Endothelial cell of umbilical vein (primary cell): Measurements from ENCODE around the gene TARM1. TPM values are rescaled to one million over a fixed set of nuclear protein-coding genes. Genes with fewer than 3 reads are reported as not detected.

Source experiments
- BruUV-seq: library from RNA; stranded (reverse); fragments of 400-500 nt; replicated peaks from 2 replicates; lab custom pipeline; 2021; lab: Mats Ljungman, UMichigan
- CTCF ChIA-PET: fragments of 300-600, 350-600 bp; sonication (Branson Sonifier 250); formaldehyde crosslinking; loops from one replicate; lab custom pipeline; 2021; ENCODE audit warnings: antibody characterized with exemption, inconsistent platforms; lab: Charles Lee
- POLR2A ChIA-PET: fragments of 300-600, 350-600 bp; sonication (Branson Sonifier 250); formaldehyde crosslinking; loops from one replicate; lab custom pipeline; 2021; ENCODE audit warnings: antibody characterized with exemption, inconsistent platforms; lab: Charles Lee
- DNase-seq: peaks from one replicate; pipeline ENCODE4 v3.0.0-alpha.2; 2011; ENCODE audit warnings: low read depth, low spot score
- FAIRE-seq: peaks from 2 replicates; lab custom pipeline; 2011; peaks lifted over from hg19 to GRCh38; lab: Jason Lieb, UNC
- H2AFZ ChIP-seq: 2 replicates; pipeline ENCODE4 v1.6.0; 2012; ENCODE audit warnings: low read depth, low read length, control low read depth, inconsistent platforms
- H3K27ac ChIP-seq: 2 replicates; pipeline ENCODE4 v1.5.1; 2011; ENCODE audit warnings: low read depth, mild to moderate bottlenecking, control low read depth, low read length, moderate library complexity; ENCODE audit not compliant: insufficient read depth
- H3K27me3 ChIP-seq, 2 experiments: 2 replicates each; pipeline versions ENCODE4 v1.6.0 to v1.6.1; 2011; ENCODE audit warnings: low read length in 2 of 2, mixed read lengths in 1 of 2; ENCODE audit not compliant: control insufficient read depth in 2 of 2, insufficient read depth in 2 of 2
- H3K36me3 ChIP-seq, 2 experiments: 2 replicates in 1 of 2; 3 replicates in 1 of 2; pipeline ENCODE4 v1.5.1; 2011; ENCODE audit warnings: low read length in 2 of 2, mild to moderate bottlenecking in 1 of 2, moderate library complexity in 1 of 2; ENCODE audit not compliant: control insufficient read depth in 2 of 2, insufficient read depth in 2 of 2; ENCODE audit errors: extremely low read depth in 1 of 2
- H3K4me1 ChIP-seq: 3 replicates; pipeline ENCODE4 v1.5.1; 2011; ENCODE audit warnings: mild to moderate bottlenecking, low read length; ENCODE audit not compliant: control insufficient read depth, insufficient read depth; ENCODE audit errors: extremely low read depth
- H3K4me2 ChIP-seq: 2 replicates; pipeline ENCODE4 v1.6.1; 2011; ENCODE audit warnings: low read length, control low read depth, mixed read lengths; ENCODE audit not compliant: insufficient read depth
- H3K4me3 ChIP-seq, 3 experiments: fragments of 200-600 bp in 1 of 3; sonication (generic), shearing (Covaris generic) in 1 of 3; replicated peaks in 1 of 3; 2 replicates each; pipeline ENCODE4 v1.5.1; 2011 to 2016; ENCODE audit warnings: control low read depth in 3 of 3, low read length in 3 of 3, mild to moderate bottlenecking in 2 of 3, inconsistent platforms in 1 of 3, low read depth in 1 of 3, moderate library complexity in 1 of 3; ENCODE audit not compliant: insufficient read depth in 1 of 3
- H3K79me2 ChIP-seq: 2 replicates; pipeline ENCODE4 v1.6.0; 2012; ENCODE audit warnings: low read length, inconsistent platforms; ENCODE audit not compliant: control insufficient read depth, insufficient read depth
- H3K9ac ChIP-seq: replicated peaks from 2 replicates; pipeline ENCODE3; 2011; ENCODE audit warnings: low read length, control low read depth; ENCODE audit not compliant: insufficient read depth; ENCODE audit errors: extremely low read depth
- H3K9me1 ChIP-seq: replicated peaks from 3 replicates; pipeline ENCODE4 v1.6.0; 2011; ENCODE audit warnings: mild to moderate bottlenecking, low read length; ENCODE audit not compliant: control insufficient read depth, insufficient read depth; ENCODE audit errors: extremely low read depth
- H3K9me3 ChIP-seq: replicated peaks from 2 replicates; pipeline ENCODE4 v1.5.1; 2012; ENCODE audit warnings: low read length, inconsistent platforms; ENCODE audit not compliant: control insufficient read depth, insufficient read depth
- H4K20me1 ChIP-seq: replicated peaks from 2 replicates; pipeline ENCODE3; 2011; ENCODE audit warnings: mild to moderate bottlenecking, low read length; ENCODE audit not compliant: control insufficient read depth, insufficient read depth; ENCODE audit errors: extremely low read depth
- CTCF ChIP-seq, 2 donors: IDR thresholded peaks; 1 replicate in 1 of 2; 2 replicates in 1 of 2; pipeline ENCODE4 v1.5.1; 2011; ENCODE audit warnings: low read length in 2 of 2, mild to moderate bottlenecking in 2 of 2, moderate library complexity in 2 of 2, control low read depth in 1 of 2, inconsistent platforms in 1 of 2, low read depth in 1 of 2; ENCODE audit not compliant: insufficient read depth in 1 of 2; ENCODE audit errors: extremely low read depth in 1 of 2
- EZH2 ChIP-seq: IDR thresholded peaks from 2 replicates; pipeline ENCODE4 v1.6.1; 2012; ENCODE audit warnings: borderline replicate concordance, low read depth, mild to moderate bottlenecking, moderate library complexity, low read length, inconsistent platforms; ENCODE audit not compliant: severe bottlenecking
- FOS ChIP-seq: IDR thresholded peaks from 2 replicates; pipeline ENCODE4 v1.6.1; 2011; ENCODE audit warnings: mild to moderate bottlenecking, low read length, moderate library complexity, borderline replicate concordance; ENCODE audit not compliant: insufficient read depth
- GATA2 ChIP-seq: IDR thresholded peaks from 2 replicates; pipeline ENCODE4 v1.7.0; 2011; ENCODE audit warnings: low read depth, mild to moderate bottlenecking, moderate library complexity, mixed read lengths, low read length; ENCODE audit not compliant: insufficient read length, insufficient read depth
- JUN ChIP-seq: IDR thresholded peaks from 2 replicates; pipeline ENCODE4 v1.6.1; 2011; ENCODE audit warnings: borderline replicate concordance, low read depth; ENCODE audit not compliant: insufficient read length, insufficient read depth
- MAX ChIP-seq: IDR thresholded peaks from 2 replicates; pipeline ENCODE4 v1.6.1; 2011; ENCODE audit not compliant: insufficient read depth, insufficient read length
- MYC ChIP-seq: IDR thresholded peaks from one replicate; pipeline ENCODE4 v1.6.1; 2011; ENCODE audit warnings: mild to moderate bottlenecking, low read depth, low read length
- POLR2A ChIP-seq: IDR thresholded peaks from 2 replicates; pipeline ENCODE4 v1.6.1; 2012; ENCODE audit warnings: low read depth, mild to moderate bottlenecking, control low read depth, low read length
- POLR2AphosphoS5 ChIP-seq: IDR thresholded peaks from 2 replicates; pipeline ENCODE4 v1.6.1; 2012; ENCODE audit warnings: low read depth, mild to moderate bottlenecking, control low read depth, low read length, moderate library complexity; ENCODE audit not compliant: insufficient read depth
- dilution Hi-C: fragments of 300-500 bp; cut with MboI; formaldehyde crosslinking; loops from one replicate; pipeline ENCODE4 v1.15.0; 2019; ENCODE audit warnings: low sequenced_read_pairs; ENCODE audit not compliant: extremely low pct_ligation_motif_present
- intact Hi-C: fragments of 100-400 bp; cut with micrococcal nuclease; formaldehyde crosslinking; loops from one replicate; pipeline ENCODE4 v1.10.0; 2022
- polyA plus RNA-seq, 4 experiments: library from polyadenylated mRNA; depleted of rRNA in 3 of 4; stranded (reverse) in 3 of 4; unstranded in 1 of 4; fragments of >200 nt; gene quantifications; 2 replicates each; pipeline versions ENCODE4 v1.2.1 to v1.2.3, GENCODE V29; 2011 to 2012; ENCODE audit warnings: missing spikeins in 1 of 4
- total RNA-seq: library from RNA; stranded (reverse); gene quantifications from 2 replicates; pipeline ENCODE4 v1.2.3, GENCODE V29; 2021

TARM1 gene
- total and polyA plus RNA-seq, 2 donors (not counting 3 experiments of a cell fraction or from before 2014, with no cell fraction given): not detected

- BruUV-seq: no TSS peak
- CTCF ChIA-PET: interaction anchor here (0.7 to 1.4 kb wide), 18 partner anchors 8 to 240 kb away, joined by 3 to 54 read pairs (median 4); no protein-coding TSS in a partner anchor
- no peak overlapping the region for H3K27ac ChIP-seq
- intact Hi-C loops (loop anchor here (1.0 to 10.0 kb wide), 5 partner anchors 189 to 836 kb away; partner anchors contain the start of gene ZNF665), dilution Hi-C loops (no loop called here)
- H3K4me3 ChIP-seq: no peak overlapping the region
- H3K27me3 ChIP-seq: no peaks in the 10 kb centered on the region
- FAIRE-seq (no peak), DNase-seq (peak; percentile 29)
- no peaks in the 10 kb centered on the region for H3K36me3 ChIP-seq
- peak; percentile 29 for TF ChIP-seq MAX
- no peak for TF ChIP-seq JUN
- TF ChIP-seq MYC: no peak
- peak; percentile 34 to 53 for TF ChIP-seq CTCF (IDR thresholded peaks at IDR 0.05; ENCODE audit: extremely low read depth in 1 of 2, insufficient read depth in 1 of 2, low read depth in 1 of 2, low read length in 2 of 2)
- no peak for TF ChIP-seq EZH2
- no peak for TF ChIP-seq POLR2A
- no peak for TF ChIP-seq FOS
- TF ChIP-seq POLR2AphosphoS5: no peak
- TF ChIP-seq GATA2: no peak
- no peaks in the 10 kb centered on the region for H3K9me1 ChIP-seq
- H3K4me2 ChIP-seq: no peak overlapping the region
- H3K9me3 ChIP-seq: no peaks in the 10 kb centered on the region
- H3K4me1 ChIP-seq: peaks cover 12% of the 10 kb centered on the region
- POLR2A ChIA-PET: no interaction called here
- no peaks in the 10 kb centered on the region for H4K20me1 ChIP-seq
- H3K79me2 ChIP-seq: no peaks in the 10 kb centered on the region
- H3K9ac ChIP-seq: no peak overlapping the region
- peak overlapping the region; percentile 63 for H2AFZ ChIP-seq
These were observed 50.1 kb downstream of the TARM1 start for GRCh38 chr19:54030895-54031586.
